OCI-LY7 (cell line): Measurements from ENCODE around the gene RGCC.

Experiments
- CTCF ChIP-seq: fragments of 200-600 bp; sonication (generic); conservative IDR thresholded peaks from 2 replicates; pipeline ENCODE4 v1.5.1; 2014; ENCODE audit warnings: mild to moderate bottlenecking, antibody characterized with exemption, low read length, moderate library complexity, mixed read lengths
- EZH2phosphoT487 ChIP-seq: fragments of 200-600 bp; sonication (generic); IDR thresholded peaks from 2 replicates; pipeline ENCODE4 v1.6.1; 2018; ENCODE audit warnings: low read depth, borderline replicate concordance, mild to moderate bottlenecking, mixed run types, antibody characterized with exemption, low read length, moderate library complexity, mixed read lengths

- TF ChIP-seq EZH2phosphoT487 (no peak), CTCF (peak; percentile 58)
Measured at GRCh38 chr13:41512441-41512840, 55.1 kb downstream of the RGCC start.
